HepG2 (cell line): Measurements from ENCODE around the gene STK11. TPM values are rescaled to one million over a fixed set of nuclear protein-coding genes. Genes with fewer than 3 reads are reported as not detected.

Experiments used
- FLYWCH1 ChIP-seq: sonication (generic); formaldehyde crosslinking; IDR thresholded peaks from 2 replicates; pipeline ENCODE4 v1.8.1; 2023; ENCODE audit warnings: mild to moderate bottlenecking, missing genetic modification reagents
- GFI1 ChIP-seq: sonication (generic); formaldehyde crosslinking; IDR thresholded peaks from 2 replicates; pipeline ENCODE4 v1.5.0; 2020; ENCODE audit warnings: missing genetic modification reagents, mild to moderate bottlenecking, borderline replicate concordance
- HMGA1 ChIP-seq: sonication (generic); formaldehyde crosslinking; conservative IDR thresholded peaks from 2 replicates; pipeline ENCODE4 v1.4.0; 2020; ENCODE audit warnings: missing genetic modification reagents
- KMT2B ChIP-seq: IDR thresholded peaks from 2 replicates; pipeline ENCODE4 v1.6.1; 2016; ENCODE audit warnings: missing genetic modification reagents, missing compliant biosample characterization
- PLRG1 ChIP-seq: fragments of 450-650 bp; conservative IDR thresholded peaks from 2 replicates; pipeline ENCODE4 v1.6.1; 2016
- RARA ChIP-seq: IDR thresholded peaks from 2 replicates; pipeline ENCODE4 v1.6.1; 2016; ENCODE audit warnings: missing genetic modification reagents, missing compliant biosample characterization
- SOX5 ChIP-seq: IDR thresholded peaks from 2 replicates; pipeline ENCODE4 v1.6.1; 2016; ENCODE audit warnings: borderline replicate concordance
- SP2 ChIP-seq: sonication (generic); formaldehyde crosslinking; IDR thresholded peaks from 2 replicates; pipeline ENCODE4 v1.5.1; 2020; ENCODE audit warnings: mild to moderate bottlenecking, missing genetic modification reagents
- TMF1 ChIP-seq: sonication (generic); formaldehyde crosslinking; IDR thresholded peaks from 2 replicates; pipeline ENCODE4 v1.8.1; 2022; ENCODE audit warnings: low read depth, missing genetic modification reagents
- ZBTB7A ChIP-seq: sonication (generic); formaldehyde crosslinking; IDR thresholded peaks from 2 replicates; pipeline ENCODE4 v1.8.0; 2022; ENCODE audit warnings: mild to moderate bottlenecking, missing genetic modification reagents
- ZNF12 ChIP-seq: sonication (generic); formaldehyde crosslinking; IDR thresholded peaks from 2 replicates; pipeline ENCODE4 v1.5.0; 2020; ENCODE audit warnings: missing genetic modification reagents
- ZNF354B ChIP-seq: sonication (generic); formaldehyde crosslinking; IDR thresholded peaks from 2 replicates; pipeline ENCODE4 v1.8.0; 2022; ENCODE audit warnings: mild to moderate bottlenecking, missing genetic modification reagents
- ZNF598 ChIP-seq: sonication (generic); formaldehyde crosslinking; IDR thresholded peaks from 2 replicates; pipeline ENCODE4 v1.5.1; 2020; ENCODE audit warnings: mild to moderate bottlenecking, missing genetic modification reagents, borderline replicate concordance
- ZNF720 ChIP-seq: sonication (generic); formaldehyde crosslinking; IDR thresholded peaks from 2 replicates; pipeline ENCODE4 v1.4.0; 2020; ENCODE audit warnings: missing genetic modification reagents
- ZNF768 ChIP-seq: sonication (generic); formaldehyde crosslinking; IDR thresholded peaks from 2 replicates; pipeline ENCODE4 v1.4.0; 2020; ENCODE audit warnings: missing genetic modification reagents
- ZNF879 ChIP-seq: sonication (generic); formaldehyde crosslinking; IDR thresholded peaks from 2 replicates; pipeline ENCODE4 v1.8.1; 2023; ENCODE audit warnings: missing genetic modification reagents
- polyA plus RNA-seq, 8 experiments: library from polyadenylated mRNA; depleted of rRNA in 3 of 8; stranded (reverse) in 7 of 8; unstranded in 1 of 8; fragments of >200 nt; fragmentation: Illumina TruSeq in 4 of 8; extraction: Trizol in 4 of 8; gene quantifications; 2 replicates each; pipeline versions ENCODE4 v1.2.1 to v1.2.3, GENCODE V29; 2011 to 2016; ENCODE audit warnings: low read depth in 4 of 8, missing spikeins in 1 of 8, mixed read lengths in 1 of 8; ENCODE audit not compliant: insufficient read depth in 1 of 8
- total RNA-seq, 5 experiments: library from RNA; depleted of rRNA; stranded (reverse); fragments of >200 nt; fragmentation: Illumina TruSeq; extraction: Trizol; gene quantifications; 2 replicates each; pipeline ENCODE4 v1.2.3, GENCODE V29; 2016; ENCODE audit warnings: low read depth in 1 of 5
- TF ChIP-seq, protein P1 (sequence below): sonication (generic); formaldehyde crosslinking; IDR thresholded peaks from 2 replicates; pipeline ENCODE4 v1.4.0; 2020; ENCODE audit warnings: mild to moderate bottlenecking, low read depth, missing genetic modification reagents
- TF ChIP-seq, protein P2 (sequence below), 2 experiments: sonication (generic) in 1 of 2; formaldehyde crosslinking in 1 of 2; IDR thresholded peaks; 2 replicates each; pipeline versions ENCODE4 v1.4.0 to v1.6.1; 2018 to 2020; ENCODE audit warnings: missing genetic modification reagents in 2 of 2, borderline replicate concordance in 1 of 2, low read depth in 1 of 2, mild to moderate bottlenecking in 1 of 2, missing biosample characterization in 1 of 2
- TF ChIP-seq, protein P3 (sequence below): sonication (generic); formaldehyde crosslinking; IDR thresholded peaks from 2 replicates; pipeline ENCODE4 v1.4.0; 2020; ENCODE audit warnings: missing genetic modification reagents, borderline replicate concordance
- TF ChIP-seq, protein P4 (sequence below): sonication (generic); formaldehyde crosslinking; IDR thresholded peaks from 2 replicates; pipeline ENCODE4 v1.9.0; 2022; ENCODE audit warnings: low read depth, missing genetic modification reagents
- TF ChIP-seq, protein P5 (sequence below): sonication (generic); formaldehyde crosslinking; IDR thresholded peaks from 2 replicates; pipeline ENCODE4 v1.4.0; 2020; ENCODE audit warnings: mild to moderate bottlenecking, missing genetic modification reagents

Gene STK11
- total and polyA plus RNA-seq, 2 of the 13 experiments (the other 11 are each of a cell fraction or from before 2014, with no cell fraction given) = 27.5 to 43.6 TPM

DNA sequence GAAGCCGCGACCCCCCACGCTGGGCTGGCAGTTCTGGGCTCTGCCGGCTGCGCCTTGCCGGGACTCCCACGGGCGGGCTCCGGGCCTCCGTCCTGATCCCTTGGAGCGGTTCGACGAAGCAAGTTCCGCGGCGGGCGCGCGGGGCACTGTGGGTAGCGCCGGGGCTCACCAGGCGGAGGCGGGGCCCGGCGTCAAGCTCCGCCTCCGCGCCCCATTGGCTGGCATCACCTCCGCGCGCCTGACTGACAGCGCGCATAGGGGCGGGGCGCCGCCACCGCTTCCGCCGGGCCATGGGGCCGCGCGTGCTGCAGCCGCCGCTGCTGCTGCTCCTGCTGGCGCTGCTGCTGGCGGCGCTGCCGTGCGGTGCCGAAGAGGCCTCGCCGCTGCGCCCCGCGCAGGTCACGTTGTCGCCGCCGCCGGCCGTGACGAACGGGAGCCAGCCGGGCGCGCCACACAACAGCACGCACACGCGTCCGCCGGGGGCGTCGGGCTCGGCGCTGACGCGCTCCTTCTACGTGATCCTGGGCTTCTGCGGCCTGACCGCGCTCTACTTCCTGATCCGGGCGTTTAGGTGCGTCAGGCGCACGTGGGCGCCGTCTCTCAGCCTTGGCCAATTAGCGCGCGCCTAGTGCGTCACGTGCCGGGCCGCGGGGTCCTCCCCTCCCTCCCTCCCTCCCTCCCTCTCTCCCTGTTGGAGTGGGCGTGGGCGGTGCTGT lies 69.8 kb downstream of the STK11 start, which contains the start of gene FAM174C (continued):
- TF ChIP-seq SOX5 (CRISPR knock-in tag) = no peak
- TF ChIP-seq, protein P1, sequence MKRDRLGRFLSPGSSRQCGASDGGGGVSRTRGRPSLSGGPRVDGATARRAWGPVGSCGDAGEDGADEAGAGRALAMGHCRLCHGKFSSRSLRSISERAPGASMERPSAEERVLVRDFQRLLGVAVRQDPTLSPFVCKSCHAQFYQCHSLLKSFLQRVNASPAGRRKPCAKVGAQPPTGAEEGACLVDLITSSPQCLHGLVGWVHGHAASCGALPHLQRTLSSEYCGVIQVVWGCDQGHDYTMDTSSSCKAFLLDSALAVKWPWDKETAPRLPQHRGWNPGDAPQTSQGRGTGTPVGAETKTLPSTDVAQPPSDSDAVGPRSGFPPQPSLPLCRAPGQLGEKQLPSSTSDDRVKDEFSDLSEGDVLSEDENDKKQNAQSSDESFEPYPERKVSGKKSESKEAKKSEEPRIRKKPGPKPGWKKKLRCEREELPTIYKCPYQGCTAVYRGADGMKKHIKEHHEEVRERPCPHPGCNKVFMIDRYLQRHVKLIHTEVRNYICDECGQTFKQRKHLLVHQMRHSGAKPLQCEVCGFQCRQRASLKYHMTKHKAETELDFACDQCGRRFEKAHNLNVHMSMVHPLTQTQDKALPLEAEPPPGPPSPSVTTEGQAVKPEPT (CRISPR knock-in tag) = no peak
- TF ChIP-seq, protein P2, sequence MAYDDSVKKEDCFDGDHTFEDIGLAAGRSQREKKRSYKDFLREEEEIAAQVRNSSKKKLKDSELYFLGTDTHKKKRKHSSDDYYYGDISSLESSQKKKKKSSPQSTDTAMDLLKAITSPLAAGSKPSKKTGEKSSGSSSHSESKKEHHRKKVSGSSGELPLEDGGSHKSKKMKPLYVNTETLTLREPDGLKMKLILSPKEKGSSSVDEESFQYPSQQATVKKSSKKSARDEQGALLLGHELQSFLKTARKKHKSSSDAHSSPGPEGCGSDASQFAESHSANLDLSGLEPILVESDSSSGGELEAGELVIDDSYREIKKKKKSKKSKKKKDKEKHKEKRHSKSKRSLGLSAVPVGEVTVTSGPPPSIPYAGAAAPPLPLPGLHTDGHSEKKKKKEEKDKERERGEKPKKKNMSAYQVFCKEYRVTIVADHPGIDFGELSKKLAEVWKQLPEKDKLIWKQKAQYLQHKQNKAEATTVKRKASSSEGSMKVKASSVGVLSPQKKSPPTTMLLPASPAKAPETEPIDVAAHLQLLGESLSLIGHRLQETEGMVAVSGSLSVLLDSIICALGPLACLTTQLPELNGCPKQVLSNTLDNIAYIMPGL (CRISPR knock-in tag; IDR thresholded peaks at IDR 0.05; ENCODE audit: borderline replicate concordance in 1 of 2, low read depth in 1 of 2) = peak in 1 of 2 experiments; percentile 18; a peak in 1 of 4 replicates
- TF ChIP-seq, protein P3, sequence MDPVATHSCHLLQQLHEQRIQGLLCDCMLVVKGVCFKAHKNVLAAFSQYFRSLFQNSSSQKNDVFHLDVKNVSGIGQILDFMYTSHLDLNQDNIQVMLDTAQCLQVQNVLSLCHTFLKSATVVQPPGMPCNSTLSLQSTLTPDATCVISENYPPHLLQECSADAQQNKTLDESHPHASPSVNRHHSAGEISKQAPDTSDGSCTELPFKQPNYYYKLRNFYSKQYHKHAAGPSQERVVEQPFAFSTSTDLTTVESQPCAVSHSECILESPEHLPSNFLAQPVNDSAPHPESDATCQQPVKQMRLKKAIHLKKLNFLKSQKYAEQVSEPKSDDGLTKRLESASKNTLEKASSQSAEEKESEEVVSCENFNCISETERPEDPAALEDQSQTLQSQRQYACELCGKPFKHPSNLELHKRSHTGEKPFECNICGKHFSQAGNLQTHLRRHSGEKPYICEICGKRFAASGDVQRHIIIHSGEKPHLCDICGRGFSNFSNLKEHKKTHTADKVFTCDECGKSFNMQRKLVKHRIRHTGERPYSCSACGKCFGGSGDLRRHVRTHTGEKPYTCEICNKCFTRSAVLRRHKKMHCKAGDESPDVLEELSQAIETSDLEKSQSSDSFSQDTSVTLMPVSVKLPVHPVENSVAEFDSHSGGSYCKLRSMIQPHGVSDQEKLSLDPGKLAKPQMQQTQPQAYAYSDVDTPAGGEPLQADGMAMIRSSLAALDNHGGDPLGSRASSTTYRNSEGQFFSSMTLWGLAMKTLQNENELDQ (CRISPR knock-in tag) = no peak
- no peak; the same call in 1 of the 2 replicates for TF ChIP-seq ZNF768 (CRISPR knock-in tag)
- no peak for TF ChIP-seq HMGA1 (CRISPR knock-in tag)
- TF ChIP-seq ZBTB7A = no peak
- TF ChIP-seq, protein P4, sequence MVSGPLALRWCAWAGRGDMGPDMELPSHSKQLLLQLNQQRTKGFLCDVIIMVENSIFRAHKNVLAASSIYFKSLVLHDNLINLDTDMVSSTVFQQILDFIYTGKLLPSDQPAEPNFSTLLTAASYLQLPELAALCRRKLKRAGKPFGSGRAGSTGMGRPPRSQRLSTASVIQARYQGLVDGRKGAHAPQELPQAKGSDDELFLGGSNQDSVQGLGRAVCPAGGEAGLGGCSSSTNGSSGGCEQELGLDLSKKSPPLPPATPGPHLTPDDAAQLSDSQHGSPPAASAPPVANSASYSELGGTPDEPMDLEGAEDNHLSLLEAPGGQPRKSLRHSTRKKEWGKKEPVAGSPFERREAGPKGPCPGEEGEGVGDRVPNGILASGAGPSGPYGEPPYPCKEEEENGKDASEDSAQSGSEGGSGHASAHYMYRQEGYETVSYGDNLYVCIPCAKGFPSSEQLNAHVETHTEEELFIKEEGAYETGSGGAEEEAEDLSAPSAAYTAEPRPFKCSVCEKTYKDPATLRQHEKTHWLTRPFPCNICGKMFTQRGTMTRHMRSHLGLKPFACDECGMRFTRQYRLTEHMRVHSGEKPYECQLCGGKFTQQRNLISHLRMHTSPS (CRISPR knock-in tag) = no peak; the same call in 1 of the 2 replicates
- TF ChIP-seq ZNF12 (CRISPR knock-in tag) = no peak
- TF ChIP-seq PLRG1 = no peak
- TF ChIP-seq ZNF598 (CRISPR knock-in tag) = no peak
- TF ChIP-seq ZNF720 (CRISPR knock-in tag) = no peak
- TF ChIP-seq SP2 (CRISPR knock-in tag) = peak; percentile 80
- TF ChIP-seq ZNF879 (CRISPR knock-in tag) = peak; percentile 38; the same call in 1 of the 2 replicates
- no peak for TF ChIP-seq KMT2B (CRISPR knock-in tag)
- no peak for TF ChIP-seq FLYWCH1
- TF ChIP-seq RARA (CRISPR knock-in tag) = 0 out of 2 replicates have a peak, but pooled peaks have one; percentile 3
- no peak for TF ChIP-seq GFI1 (CRISPR knock-in tag)
- TF ChIP-seq, protein P5, sequence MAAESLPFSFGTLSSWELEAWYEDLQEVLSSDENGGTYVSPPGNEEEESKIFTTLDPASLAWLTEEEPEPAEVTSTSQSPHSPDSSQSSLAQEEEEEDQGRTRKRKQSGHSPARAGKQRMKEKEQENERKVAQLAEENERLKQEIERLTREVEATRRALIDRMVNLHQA (CRISPR knock-in tag) = no peak
- peak; percentile 53; the same call in 1 of the 2 replicates for TF ChIP-seq ZNF354B
- peak; percentile 94 for TF ChIP-seq TMF1 (CRISPR knock-in tag)
